Stimulated activated CD8-positive, alpha-beta memory T cell treated with anti-CD3 and anti-CD28 coated beads, Interleukin-12 subunit alpha, Interleukin-12 subunit beta, amount 100 ng/mL, for 24 hours (primary cell): ENCODE results near the gene NFKBIE.

Source experiments
- DNase-seq: peaks from one replicate; pipeline ENCODE4 v3.0.0-alpha.2; 2020; ENCODE audit errors: extremely low read depth

Gene NFKBIE

GRCh38 chr6:44272999-44273566, 7.7 kb upstream of the NFKBIE start:
- no peak for DNase-seq

GRCh38 chr6:44272529-44272928, 7.2 kb upstream of the NFKBIE start:
- DNase-seq: no peak

GRCh38 chr6:44271914-44272313, 6.6 kb upstream of the NFKBIE start:
- no peak for DNase-seq

- DNase-seq: no peak
These were observed 6.0 kb upstream of the NFKBIE start for GRCh38 chr6:44271406-44271723.

GRCh38 chr6:44270526-44271405, 5.4 kb upstream of the NFKBIE start:
- no peak for DNase-seq

- DNase-seq: no peak
These were observed 4.7 kb upstream of the NFKBIE start, which contains the start of gene TMEM151B for GRCh38 chr6:44269921-44270525. Gene TMEM151B, plus strand, starts transcription at chr6:44270450. Its CDS starts 293 bp downstream, at chr6:44270743.

GRCh38 chr6:44269178-44269920, 4.0 kb upstream of the NFKBIE start:
- no peak for DNase-seq

GRCh38 chr6:44268095-44268628, 2.8 kb upstream of the NFKBIE start:
- no peak for DNase-seq

GRCh38 chr6:44267252-44267651, 1.9 kb upstream of the NFKBIE start:
- no peak for DNase-seq

- no peak for DNase-seq
These were observed 996 bp upstream of the NFKBIE start for GRCh38 chr6:44266347-44266746.

- no peak for DNase-seq
These were observed 427 bp upstream of the NFKBIE start for GRCh38 chr6:44265722-44266233.

GRCh38 chr6:44264154-44265006, 971 bp downstream of the NFKBIE start:
- no peak for DNase-seq

GRCh38 chr6:44263354-44264100, 1.8 kb downstream of the NFKBIE start:
- DNase-seq: no peak

GRCh38 chr6:44262467-44263353, 2.6 kb downstream of the NFKBIE start:
- no peak for DNase-seq

GRCh38 chr6:44261581-44261980, 3.8 kb downstream of the NFKBIE start:
- no peak for DNase-seq

- DNase-seq: no peak
These were observed 4.7 kb downstream of the NFKBIE start for GRCh38 chr6:44260451-44261297.

- DNase-seq: no peak
These were observed 5.3 kb downstream of the NFKBIE start for GRCh38 chr6:44260011-44260410.

- DNase-seq: no peak
These were observed 6.4 kb downstream of the NFKBIE start for GRCh38 chr6:44258921-44259320.
